Loucy (cell line): ENCODE measurements around the gene BCAN.

Experiments used
- H2AFZ ChIP-seq: fragments of 200-600 bp; sonication (generic); 2 replicates; pipeline ENCODE4 v1.6.0; 2016; ENCODE audit warnings: antibody characterized with exemption, mild to moderate bottlenecking, low read length, moderate library complexity
- H3F3A ChIP-seq: fragments of 200-600 bp; 2 replicates; pipeline ENCODE4 v1.6.0; 2016; ENCODE audit warnings: antibody characterized with exemption, low read depth, mild to moderate bottlenecking
- H3K27me3 ChIP-seq: fragments of 200-600 bp; sonication (generic); 2 replicates; pipeline ENCODE4 v1.6.1; 2014; ENCODE audit warnings: low read length, mild to moderate bottlenecking; ENCODE audit not compliant: insufficient read depth, poor library complexity, severe bottlenecking
- H3K36me3 ChIP-seq: fragments of 200-600 bp; sonication (generic); 2 replicates; pipeline ENCODE4 v1.6.1; 2016; ENCODE audit warnings: low read length; ENCODE audit not compliant: insufficient read depth
- H3K4me1 ChIP-seq: fragments of 200-600 bp; sonication (generic); 2 replicates; pipeline ENCODE4 v1.5.1; 2014; ENCODE audit warnings: low read length, mild to moderate bottlenecking; ENCODE audit not compliant: insufficient read depth, poor library complexity, severe bottlenecking
- H3K4me2 ChIP-seq: fragments of 200-600 bp; sonication (generic); 2 replicates; pipeline ENCODE4 v1.6.0; 2014; ENCODE audit warnings: antibody characterized with exemption, low read length, low read depth, mild to moderate bottlenecking; ENCODE audit not compliant: poor library complexity, severe bottlenecking
- H3K4me3 ChIP-seq: fragments of 200-600 bp; sonication (generic); 2 replicates; pipeline ENCODE4 v1.5.1; 2014; ENCODE audit warnings: low read length, mild to moderate bottlenecking, mixed read lengths; ENCODE audit not compliant: poor library complexity, severe bottlenecking
- H3K79me2 ChIP-seq: fragments of 200-600 bp; sonication (generic); 2 replicates; pipeline ENCODE4 v1.6.1; 2014; ENCODE audit warnings: low read length; ENCODE audit not compliant: insufficient read depth
- H3K9ac ChIP-seq: fragments of 200-600 bp; sonication (generic); 2 replicates; pipeline ENCODE4 v1.6.0; 2014; ENCODE audit warnings: mild to moderate bottlenecking, low read depth, low read length, moderate library complexity; ENCODE audit not compliant: poor library complexity, severe bottlenecking
- H3K9me2 ChIP-seq: fragments of 200-600 bp; sonication (generic); replicated peaks from 2 replicates; pipeline ENCODE4 v1.6.1; 2016; ENCODE audit warnings: low read depth, low read length, mixed read lengths
- H3K9me3 ChIP-seq: fragments of 200-600 bp; sonication (generic); 2 replicates; pipeline ENCODE4 v1.6.1; 2014; ENCODE audit warnings: mild to moderate bottlenecking, antibody characterized with exemption, low read length, low read depth; ENCODE audit not compliant: insufficient read depth
- H4K20me1 ChIP-seq: fragments of 200-600 bp; sonication (generic); 2 replicates; pipeline ENCODE4 v1.6.0; 2014; ENCODE audit warnings: antibody characterized with exemption, low read length, mild to moderate bottlenecking; ENCODE audit not compliant: insufficient read depth, poor library complexity, severe bottlenecking
- EZH2phosphoT487 ChIP-seq: fragments of 200-600 bp; IDR thresholded peaks from 2 replicates; pipeline ENCODE4 v1.6.1; 2018; ENCODE audit warnings: antibody characterized with exemption, mild to moderate bottlenecking, moderate library complexity, borderline replicate concordance
- TF ChIP-seq, protein P1 (sequence below): fragments of 200-600 bp; sonication (generic); conservative IDR thresholded peaks from 2 replicates; pipeline ENCODE4 v1.5.1; 2014; ENCODE audit warnings: mild to moderate bottlenecking, antibody characterized with exemption, low read length

Gene BCAN

GRCh38 chr1:156638189-156638985, 3.5 kb upstream of the BCAN start:
- H3K27me3 ChIP-seq: no peaks in the 10 kb centered on the region
- H3K9me2 ChIP-seq: no peaks in the 10 kb centered on the region
- TF ChIP-seq EZH2phosphoT487: no peak
- TF ChIP-seq, protein P1, sequence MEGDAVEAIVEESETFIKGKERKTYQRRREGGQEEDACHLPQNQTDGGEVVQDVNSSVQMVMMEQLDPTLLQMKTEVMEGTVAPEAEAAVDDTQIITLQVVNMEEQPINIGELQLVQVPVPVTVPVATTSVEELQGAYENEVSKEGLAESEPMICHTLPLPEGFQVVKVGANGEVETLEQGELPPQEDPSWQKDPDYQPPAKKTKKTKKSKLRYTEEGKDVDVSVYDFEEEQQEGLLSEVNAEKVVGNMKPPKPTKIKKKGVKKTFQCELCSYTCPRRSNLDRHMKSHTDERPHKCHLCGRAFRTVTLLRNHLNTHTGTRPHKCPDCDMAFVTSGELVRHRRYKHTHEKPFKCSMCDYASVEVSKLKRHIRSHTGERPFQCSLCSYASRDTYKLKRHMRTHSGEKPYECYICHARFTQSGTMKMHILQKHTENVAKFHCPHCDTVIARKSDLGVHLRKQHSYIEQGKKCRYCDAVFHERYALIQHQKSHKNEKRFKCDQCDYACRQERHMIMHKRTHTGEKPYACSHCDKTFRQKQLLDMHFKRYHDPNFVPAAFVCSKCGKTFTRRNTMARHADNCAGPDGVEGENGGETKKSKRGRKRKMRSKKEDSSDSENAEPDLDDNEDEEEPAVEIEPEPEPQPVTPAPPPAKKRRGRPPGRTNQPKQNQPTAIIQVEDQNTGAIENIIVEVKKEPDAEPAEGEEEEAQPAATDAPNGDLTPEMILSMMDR: no peak
- no peak overlapping the region for H3K4me3 ChIP-seq
- H3K4me2 ChIP-seq: no peak overlapping the region
- H4K20me1 ChIP-seq: no peaks in the 10 kb centered on the region
- no peaks in the 10 kb centered on the region for H3K36me3 ChIP-seq
- no peaks in the 10 kb centered on the region for H3K9me3 ChIP-seq
- no peak overlapping the region for H3K9ac ChIP-seq
- no peak overlapping the region for H2AFZ ChIP-seq
- no peaks in the 10 kb centered on the region for H3F3A ChIP-seq
- peaks cover 8% of the 10 kb centered on the region for H3K4me1 ChIP-seq
- no peaks in the 10 kb centered on the region for H3K79me2 ChIP-seq

DNA sequence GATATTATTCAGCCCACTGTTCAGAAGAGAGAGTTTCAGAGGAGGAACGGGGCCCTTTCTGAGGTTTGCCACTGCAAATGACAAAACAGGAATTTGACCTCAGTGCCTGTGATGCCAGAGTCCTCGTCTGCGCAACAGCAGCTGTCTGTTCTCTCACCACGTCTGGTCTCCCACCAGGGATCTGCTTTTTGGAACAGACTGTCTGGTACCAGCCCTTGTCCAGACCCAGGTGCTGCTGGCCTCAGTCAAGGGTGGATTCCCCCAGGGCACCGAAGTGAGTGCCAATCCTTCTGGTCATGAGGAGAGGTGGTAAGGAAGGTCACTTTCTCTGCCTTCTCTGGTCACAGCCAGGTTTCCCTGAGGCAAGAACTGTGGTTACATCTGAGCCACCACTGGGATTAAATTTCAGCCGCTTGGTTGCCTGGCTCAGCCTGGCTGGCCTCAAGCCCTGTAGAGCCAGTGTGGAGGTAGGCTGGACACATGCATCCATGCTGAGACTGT, 2.3 kb upstream of the BCAN start:
- Histone ChIP-seq H4K20me1 (no peaks in the 10 kb centered on the region), H3K36me3 (no peaks in the 10 kb centered on the region), H2AFZ (no peak overlapping the region), H3K4me1 (peaks cover 20% of the 10 kb centered on the region), H3K4me3 (no peak overlapping the region), H3F3A (no peaks in the 10 kb centered on the region), H3K9me2 (no peaks in the 10 kb centered on the region), H3K4me2 (no peak overlapping the region), H3K9me3 (no peaks in the 10 kb centered on the region), H3K9ac (no peak overlapping the region), H3K27me3 (no peaks in the 10 kb centered on the region), H3K79me2 (no peaks in the 10 kb centered on the region)
- TF ChIP-seq EZH2phosphoT487: no peak
- TF ChIP-seq, protein P1: no peak

DNA sequence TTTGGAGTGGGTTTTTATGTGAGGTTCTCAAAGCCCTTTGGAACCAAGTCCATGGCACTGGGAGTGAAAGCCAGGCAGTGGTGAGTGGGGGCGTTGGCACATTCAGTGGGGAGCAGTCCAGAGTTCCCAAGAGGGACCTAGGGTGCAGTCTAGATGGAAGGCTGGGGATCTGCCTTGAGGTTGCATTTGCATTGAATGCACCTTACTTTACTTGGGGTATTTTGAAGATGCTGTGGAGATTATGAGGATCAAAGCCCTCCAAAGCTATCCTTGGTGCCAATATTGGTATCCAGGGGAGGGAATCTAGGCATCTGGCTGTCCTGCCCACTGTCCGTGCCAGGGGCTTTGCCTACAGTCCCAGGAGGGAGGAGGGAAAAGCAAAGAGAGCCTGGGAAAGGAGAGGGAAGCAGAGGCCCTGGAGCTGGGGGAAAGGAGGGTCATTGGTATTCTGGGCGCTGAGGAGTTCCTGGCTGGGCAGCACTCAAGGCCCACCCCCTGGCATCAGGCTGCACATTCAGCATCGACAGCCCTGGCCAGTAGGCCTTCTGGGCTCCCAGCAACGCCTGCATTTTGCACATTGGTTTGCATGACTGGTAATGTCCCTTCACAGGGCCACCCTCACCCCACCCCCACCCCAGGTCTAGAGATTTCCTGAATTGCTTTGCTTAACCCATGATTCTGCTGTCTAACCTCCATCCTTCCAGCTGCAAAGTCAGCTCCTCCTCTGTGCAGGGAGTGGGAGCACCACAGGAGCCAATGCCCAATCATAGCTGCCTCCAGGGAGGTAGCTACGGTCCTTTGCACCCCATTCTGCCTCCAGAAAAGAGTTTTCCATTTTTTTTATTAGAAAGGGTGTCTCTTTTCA, 843 bp upstream of the BCAN start:
- Histone ChIP-seq H3K36me3 (no peaks in the 10 kb centered on the region), H3K9me2 (no peaks in the 10 kb centered on the region), H3K4me3 (no peak overlapping the region), H3F3A (no peaks in the 10 kb centered on the region), H3K4me1 (peaks cover 18% of the 10 kb centered on the region), H4K20me1 (no peaks in the 10 kb centered on the region), H3K79me2 (no peaks in the 10 kb centered on the region), H3K27me3 (no peaks in the 10 kb centered on the region), H3K9ac (no peak overlapping the region), H3K9me3 (no peaks in the 10 kb centered on the region), H3K4me2 (no peak overlapping the region), H2AFZ (no peak overlapping the region)
- no peak for TF ChIP-seq EZH2phosphoT487
- TF ChIP-seq, protein P1: no peak
